ENCODE data around the gene TIMM8B.
"Not testable (repeated sequence)": the region's sequence is repeated elsewhere in the genome, so short reads cannot be mapped to it uniquely, and the experiment has no call there.

The TIMM8B gene, protein sequence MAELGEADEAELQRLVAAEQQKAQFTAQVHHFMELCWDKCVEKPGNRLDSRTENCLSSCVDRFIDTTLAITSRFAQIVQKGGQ

DNA sequence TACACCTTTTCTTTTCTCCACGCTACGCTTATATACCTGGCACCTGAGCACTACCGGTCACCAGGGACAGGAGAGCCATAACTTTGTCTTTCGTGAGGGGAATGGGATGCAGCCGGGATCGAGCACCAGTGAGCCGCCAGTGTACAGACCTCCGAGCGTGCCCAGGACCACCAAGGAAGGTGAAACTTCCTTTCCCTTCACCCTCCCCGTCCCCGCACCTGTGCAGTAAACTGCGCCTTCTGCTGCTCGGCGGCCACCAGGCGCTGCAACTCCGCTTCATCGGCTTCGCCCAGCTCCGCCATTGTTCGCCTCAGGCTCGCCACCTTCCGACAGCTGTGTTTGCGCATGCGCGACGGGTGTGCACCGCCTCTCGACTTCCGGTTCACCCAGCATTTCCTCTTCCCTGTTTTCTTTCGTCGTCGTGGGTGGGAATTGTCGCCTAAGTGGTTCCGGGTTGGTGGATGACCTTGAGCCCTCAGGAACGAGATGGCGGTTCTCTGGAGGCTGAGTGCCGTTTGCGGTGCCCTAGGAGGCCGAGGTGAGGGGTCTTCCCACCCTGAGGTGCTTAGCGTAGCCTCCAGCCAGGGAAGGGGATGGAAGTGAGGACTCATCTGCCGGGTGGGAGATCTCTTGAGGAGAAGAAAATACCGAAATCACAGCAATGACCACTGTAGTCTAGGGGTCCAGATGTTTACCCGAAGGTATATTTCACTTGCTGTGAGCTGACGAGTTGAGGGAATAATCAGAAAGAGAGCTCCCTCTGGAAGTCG is at the start of gene TIMM8B, which contains the start of gene SDHD:
Gene TIMM8B, minus strand, starts transcription at position 335 of the 770 bp plus-strand sequence. Its CDS starts 33 bp downstream, at position 302.
Gene SDHD, plus strand, starts transcription at position 452 of the 770 bp plus-strand sequence. Its CDS starts 35 bp downstream, at position 487.
- peak; percentile 97 for DNase-seq

DNA sequence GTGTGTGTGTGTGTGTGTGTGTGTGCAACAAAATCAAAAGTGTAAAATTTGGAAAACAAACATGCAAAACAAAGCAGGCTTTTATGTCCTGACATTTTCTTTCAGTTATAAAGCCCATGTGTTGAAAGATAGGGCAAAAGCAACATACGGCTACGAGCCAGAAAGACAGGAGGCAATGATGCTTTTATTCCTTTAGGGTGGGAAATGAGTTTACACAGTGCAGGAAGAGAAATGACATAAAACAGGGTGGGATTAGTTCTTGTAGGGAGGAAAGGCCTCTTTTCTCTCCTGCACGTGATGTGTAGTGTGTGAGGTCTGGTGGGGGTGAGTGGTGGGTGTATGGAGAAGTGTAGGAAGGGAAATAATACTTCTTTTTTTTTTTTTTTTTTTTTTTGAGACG is 47.9 kb upstream of the TIMM8B start:
- DNase-seq: no peak

DNA sequence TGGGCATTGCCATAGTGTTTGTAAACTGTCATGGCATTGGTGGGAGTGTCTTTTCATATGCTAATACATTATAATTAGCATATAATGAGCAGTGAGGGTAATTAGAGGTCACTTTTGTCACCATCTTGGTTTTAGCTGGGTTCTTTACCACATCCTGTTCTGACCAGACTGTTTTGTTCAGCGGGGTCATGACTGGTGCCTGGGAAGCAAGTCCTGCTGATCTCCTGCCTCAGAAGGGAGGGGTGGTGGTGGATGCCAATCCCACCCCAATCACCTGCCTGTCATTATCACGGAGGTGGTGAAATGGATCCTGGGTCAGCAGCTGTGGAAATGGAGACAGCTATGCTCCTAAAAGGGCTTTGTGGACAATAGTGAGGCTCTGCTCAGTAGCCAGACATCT is 46.2 kb upstream of the TIMM8B start:
- no peak for DNase-seq

DNA sequence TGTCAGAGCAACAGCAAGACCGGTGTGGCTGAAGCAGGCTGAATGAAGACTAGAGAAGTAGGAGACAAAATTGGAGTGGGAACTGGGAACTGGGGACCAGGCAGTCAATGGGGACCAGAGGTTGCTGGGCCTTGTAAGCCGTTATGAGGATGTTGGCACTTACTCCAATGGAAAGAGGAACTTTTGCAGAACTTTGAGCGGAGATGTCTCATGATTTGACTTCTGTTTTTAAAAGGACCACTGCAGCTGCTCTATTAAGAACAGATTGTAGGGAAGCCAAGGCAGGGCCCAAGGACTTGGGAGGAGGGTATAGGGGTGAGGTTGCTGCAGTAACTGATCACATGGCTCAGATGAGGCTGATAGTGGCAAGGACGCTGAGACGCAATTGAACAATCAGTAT is 43.1 kb upstream of the TIMM8B start:
- DNase-seq: no peak

DNA sequence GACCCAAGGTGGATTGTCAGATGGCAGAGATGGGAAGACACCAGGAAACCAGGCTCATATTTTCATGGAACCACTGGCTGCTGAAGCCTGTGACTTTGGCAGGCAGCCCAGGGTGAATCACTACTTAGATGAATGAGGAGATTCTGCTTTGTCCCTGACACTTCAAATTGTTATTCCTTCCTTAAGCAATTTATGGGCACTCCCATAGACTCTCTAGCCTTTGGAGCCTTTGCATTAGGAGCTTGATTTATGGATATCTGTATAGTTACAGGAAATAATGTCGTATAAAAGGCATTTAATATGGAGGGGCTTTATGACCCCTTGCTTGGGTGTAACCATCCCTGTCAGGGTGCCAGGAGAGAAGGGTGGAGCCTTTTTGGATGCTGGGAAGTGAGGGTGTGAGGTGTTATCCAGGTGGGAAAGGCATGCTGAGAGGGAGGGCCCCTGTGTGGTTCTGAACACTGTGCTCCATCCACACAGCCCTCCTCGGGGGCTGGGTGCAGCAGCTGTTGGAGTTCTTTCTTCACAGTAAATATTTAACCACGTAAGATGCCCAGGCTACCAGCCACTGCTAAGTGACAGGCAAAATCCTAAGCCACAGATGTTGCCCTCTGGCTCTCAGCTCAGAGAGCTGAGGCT is 42.0 kb upstream of the TIMM8B start:
- no peak for DNase-seq

DNA sequence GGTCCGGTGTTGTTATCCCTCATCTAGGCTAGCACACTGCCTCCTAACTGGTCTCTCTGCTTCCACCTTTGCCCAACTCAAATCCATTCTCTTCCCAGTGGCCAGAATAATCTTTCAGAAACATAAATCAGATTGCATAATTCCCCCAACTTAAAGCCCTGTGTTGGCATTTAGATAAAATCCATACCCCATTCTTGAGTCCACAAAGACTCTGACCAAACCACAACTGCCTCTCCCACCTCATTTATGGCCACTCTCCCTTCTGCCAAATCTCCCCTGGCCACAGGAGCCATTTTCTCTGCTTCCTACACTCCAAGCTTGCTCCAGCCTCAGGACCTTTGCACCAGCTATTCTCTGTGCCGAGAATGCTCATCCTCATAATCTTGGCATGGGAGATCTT is 40.5 kb upstream of the TIMM8B start:
- no peak for DNase-seq

DNA sequence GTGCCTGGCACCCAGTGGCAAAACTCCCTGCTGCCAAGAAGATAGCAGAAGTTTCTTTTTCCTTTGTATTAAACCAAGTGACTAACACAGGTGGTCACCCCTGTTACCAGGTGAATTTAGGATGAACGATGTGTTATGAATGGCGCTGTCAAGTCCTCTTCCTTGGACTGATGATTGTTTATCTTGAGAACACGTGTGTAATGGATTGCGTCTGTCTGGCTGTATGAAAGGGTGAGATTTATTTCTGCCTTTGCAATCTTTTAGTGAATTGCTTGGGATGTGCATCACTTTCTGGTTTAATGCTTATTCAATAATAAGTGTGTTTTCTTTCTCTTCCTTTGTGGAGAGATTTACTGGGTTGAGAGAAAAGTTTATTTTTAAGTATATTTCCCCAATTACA is 36.6 kb upstream of the TIMM8B start:
- no peak for DNase-seq

DNA sequence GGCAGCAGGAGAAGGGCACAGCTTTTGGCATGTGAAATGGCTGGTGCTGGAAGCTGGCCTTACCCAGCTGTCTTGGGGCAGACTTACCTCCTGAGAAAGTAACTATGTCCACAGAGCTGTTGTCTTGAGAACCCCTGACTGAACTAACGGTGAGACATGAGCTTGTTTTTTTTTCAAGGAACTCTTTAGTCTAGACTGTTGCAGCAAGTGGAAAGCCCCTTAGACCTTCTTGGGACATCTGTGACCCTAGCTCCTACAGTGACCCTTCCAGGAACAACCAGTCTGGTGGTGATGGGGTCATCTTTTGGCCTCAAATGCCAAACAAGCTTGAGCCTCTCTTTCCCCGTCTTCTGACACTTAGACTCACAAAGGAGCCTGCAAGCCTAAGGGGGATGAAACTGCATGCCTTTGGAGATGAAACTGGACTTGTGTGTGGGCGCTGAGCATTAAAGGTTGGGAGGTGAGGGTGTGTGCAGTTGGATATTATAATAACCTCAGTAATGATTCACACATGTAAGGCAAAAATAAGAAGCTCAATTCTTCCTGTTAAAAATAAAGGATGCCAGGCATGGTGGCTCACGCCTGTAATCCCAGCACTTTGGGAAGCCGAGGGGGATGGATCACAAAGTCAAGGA is 35.5 kb upstream of the TIMM8B start:
- DNase-seq: no peak

DNA sequence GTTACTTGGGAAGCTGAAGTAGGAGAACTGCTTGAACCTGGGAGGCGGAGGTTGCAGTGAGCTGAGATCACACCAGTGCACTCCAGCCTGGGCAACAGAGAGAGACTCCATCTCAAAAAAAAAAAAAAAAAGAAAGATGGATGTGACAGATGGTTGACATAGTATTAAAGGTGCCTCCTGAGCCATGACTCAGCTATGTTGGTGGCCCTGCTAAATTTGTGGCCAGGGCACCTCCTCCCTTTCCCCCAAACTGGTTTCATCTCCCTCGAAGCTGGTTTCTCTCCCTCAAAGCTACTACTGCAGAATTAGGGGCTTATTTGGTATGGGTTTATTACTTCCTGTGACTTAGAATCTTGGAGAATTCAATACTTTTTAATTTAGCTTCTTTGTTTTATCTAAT is 31.6 kb upstream of the TIMM8B start:
- DNase-seq: no peak

DNA sequence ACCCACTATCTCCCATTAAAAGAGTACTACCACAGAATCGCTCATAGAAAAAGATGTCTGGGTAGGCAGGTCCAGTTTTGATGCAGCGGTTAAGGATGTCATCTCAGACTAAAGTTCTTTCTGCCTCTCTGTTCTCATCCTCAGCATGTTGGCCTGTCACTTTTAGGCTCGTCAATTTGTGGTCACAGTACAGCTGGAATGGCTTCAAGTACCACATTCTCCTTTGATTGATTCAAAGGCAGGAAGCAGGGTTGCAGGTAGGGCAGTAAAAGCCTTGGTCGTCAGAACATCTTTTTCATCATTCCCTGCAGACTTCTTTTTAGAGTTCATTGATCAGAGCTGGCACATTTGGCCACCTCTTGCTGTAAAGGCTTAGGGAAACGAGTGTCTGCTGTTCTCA is 28.8 kb upstream of the TIMM8B start:
- DNase-seq: no peak

DNA sequence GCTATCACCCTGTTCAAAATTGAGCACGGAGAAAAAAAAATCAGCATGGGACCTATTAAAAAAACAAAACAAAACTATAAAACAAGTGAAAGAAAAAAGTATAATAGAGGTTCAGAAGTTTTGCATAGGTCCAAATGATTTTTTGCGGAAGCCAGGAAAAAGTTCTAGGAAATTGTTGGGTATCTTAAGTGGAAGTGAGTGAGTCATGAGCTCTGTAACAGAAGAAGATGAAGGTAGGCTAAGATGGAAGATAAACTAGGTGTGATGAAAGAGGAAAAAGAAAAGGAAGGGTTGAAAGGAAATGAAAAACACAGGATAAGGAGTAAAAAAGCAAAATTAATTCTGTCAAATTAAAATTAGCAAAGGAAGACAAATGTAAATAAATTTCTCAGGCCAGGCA is 27.9 kb upstream of the TIMM8B start:
- DNase-seq: no peak

DNA sequence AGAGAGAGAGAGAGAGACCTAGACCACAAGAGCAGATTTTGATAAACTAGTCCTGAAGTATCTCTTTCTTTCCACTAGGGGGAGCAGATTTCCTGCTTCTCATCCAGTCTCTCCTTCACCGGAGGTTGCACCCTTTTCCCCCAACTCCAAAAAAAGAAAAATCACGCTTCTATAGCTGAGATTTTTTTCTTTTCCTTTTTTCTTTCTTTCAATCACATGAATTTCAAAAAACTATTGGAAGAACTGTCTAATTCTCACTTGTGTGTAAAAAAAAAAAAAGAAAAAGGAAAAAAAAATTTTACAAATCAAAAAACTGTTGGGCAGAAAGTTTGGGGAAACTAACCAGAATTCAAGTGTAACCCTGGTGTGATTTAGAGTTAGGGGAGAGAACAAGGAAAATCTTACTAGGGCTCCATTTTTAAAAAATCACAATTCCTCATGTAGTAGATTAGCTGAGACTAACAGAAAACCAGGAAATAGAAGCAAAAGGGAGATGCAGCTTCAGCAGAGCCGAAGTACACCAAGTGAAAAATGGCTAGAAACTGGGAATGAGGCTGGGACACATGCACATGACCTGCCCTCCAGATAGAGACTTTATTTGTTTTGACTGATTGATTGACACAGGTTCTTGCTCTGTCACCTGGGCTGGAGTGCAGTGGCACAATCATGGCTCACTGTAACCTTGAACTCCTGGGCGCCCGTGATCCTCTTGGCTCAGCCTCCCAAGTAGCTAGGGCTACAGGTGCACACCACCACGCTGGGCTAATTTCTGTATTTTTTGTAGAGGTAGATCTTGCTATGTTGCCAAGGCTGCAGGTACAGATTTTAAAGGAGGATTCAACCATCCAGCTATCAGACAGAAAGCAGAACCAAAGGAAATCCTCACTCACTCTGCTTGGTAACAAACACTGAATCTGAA is 27.2 kb upstream of the TIMM8B start:
- DNase-seq: no peak

DNA sequence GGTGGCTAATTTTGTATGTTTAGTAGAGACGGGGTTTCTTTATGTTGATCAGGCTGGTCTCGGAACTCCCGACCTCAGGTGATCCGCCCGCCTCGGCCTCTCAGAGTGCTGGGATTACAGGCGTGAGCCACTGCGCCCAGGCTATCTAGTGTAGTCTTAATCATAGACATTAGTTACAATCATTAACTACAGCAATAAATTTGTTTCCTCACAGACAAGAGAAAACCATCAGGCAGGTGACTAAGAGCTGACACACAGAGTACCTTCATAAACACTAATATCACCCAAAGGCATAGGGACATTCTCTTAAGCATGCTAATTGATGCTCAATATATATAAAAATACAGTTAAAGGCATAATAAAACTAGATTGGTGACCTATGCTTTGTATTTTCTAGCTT is 19.5 kb upstream of the TIMM8B start:
- no peak for DNase-seq

DNA sequence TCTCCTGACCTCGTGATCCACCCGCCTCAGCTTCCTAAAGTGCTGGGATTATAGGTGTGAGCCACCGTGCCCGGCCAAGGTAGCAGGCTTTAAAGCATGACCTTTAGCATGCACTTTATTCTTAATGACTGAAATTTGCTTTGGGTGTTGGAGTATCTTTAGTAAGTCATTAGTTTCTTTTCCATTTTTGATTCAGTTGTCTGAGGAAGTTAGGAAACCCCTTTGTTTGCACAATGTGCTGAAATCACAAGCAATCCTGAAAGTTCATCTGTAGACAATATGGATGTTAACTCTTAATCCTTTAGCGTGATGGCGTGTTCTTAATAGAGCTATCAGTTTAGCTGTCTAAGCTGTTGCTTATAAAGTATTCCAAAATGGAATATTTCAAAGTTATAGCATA is 16.9 kb upstream of the TIMM8B start:
- no peak for DNase-seq

DNA sequence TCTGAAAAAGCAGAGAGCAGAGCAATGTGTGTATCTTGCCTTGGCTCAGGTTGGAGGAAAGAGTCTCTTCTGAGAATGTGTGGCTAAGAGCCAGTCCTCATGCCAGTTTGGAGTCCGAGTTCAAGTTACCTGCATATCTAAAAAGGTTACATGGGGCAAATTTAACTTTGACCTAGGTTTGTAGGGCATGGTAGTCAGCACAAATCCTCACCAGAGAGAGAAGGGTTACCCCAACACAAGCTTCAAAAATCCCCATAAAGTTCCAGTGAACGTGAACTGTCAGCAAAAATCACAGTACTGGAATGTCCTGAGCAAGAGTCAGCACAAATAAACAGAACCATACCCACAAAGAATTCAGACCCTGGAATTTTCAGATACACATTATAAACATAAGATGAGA is 13.9 kb upstream of the TIMM8B start:
- DNase-seq: no peak

DNA sequence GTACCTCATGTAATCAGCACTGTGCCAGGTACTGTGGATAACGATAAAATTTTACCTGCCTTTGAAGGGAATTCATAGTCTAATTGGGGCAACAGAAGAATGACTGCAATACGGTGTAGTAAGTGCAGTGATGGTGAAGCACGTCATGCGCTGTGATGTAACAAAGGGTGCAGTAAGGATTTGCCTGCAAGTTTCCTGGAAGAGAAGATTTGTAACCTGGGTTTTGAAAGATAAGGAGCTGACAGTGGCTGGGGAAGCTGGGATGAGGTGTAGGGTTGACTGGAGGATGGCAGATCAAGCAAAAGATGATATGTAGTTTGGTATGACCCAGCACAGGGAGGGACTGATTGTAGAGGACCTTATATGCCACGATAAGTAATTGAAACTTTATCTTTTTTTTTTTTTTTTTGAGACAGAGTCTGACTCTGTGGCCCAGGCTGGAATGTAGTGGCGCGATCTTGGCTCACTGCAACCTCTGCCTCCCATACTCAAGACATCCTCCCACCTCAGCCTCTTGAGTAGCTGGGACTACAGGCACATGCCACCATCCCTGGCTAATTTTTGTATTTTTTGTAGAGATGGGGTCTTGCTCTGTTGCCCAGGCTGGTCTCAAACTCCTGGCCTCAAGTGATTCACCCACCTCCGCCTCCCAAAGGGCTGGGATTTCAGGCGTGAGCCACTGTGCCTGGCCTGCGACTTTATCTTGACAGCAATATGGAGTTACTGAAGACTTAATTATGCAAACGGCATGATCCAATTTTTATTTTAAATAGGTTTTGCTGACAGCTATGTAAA is 11.4 kb upstream of the TIMM8B start:
- DNase-seq: no peak

DNA sequence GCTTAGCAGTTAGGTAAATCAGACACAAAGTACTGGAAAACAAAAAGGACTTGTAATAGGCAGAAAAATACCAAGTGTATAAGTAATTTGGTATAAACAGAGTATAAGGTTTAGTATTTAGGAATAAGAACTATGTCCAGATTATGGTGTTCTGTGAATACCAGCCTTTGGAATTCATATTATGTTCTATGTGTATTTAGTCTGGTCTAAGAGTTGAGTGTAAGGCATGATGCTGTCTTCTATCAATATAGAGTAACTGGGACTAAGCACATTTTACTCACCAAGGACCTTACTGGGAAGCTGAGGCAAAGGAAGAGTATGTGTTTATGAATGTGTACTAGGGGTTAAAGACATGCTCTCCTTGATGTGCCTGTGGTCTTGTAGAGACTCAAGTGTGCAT is 9.6 kb upstream of the TIMM8B start:
- no peak for DNase-seq

DNA sequence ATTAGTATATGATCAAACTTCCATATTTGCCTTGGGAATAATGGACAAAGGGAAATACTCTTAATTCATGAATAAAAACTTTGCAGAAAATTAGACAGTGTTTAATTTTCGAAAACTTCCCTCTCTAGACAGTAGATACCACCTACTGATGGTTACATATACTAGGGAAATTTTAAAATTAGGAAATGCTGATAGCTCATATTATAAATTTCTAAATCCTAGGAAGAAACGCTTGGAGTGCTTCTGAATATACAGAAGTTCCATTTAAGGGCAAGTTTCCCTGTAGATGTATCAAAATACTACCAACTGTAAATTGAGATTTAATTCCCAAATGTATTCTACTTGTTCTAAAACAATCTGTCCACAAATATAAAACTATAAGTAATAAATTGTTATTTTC is 8.7 kb upstream of the TIMM8B start:
- not testable (repeated sequence) for DNase-seq

DNA sequence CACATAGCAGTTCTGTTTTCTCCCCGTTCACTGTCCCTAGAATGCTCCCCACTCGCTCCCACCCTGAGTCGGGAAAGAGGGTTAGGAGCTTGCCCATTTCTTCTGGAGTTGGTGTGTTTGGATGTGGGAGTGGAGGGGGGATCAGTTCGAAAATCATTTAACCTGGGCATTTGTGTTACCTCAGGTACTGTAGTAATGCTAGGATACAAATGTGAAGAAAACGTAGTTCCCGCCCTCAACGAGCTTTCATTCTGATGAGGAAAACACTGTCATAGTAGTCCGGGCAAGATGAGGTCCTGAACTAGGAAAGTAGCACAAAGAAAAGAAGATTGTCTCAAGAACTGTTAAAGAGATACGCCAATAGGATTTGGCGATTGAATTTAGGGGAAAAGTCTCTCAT is 656 bp upstream of the TIMM8B start:
- DNase-seq: no peak

DNA sequence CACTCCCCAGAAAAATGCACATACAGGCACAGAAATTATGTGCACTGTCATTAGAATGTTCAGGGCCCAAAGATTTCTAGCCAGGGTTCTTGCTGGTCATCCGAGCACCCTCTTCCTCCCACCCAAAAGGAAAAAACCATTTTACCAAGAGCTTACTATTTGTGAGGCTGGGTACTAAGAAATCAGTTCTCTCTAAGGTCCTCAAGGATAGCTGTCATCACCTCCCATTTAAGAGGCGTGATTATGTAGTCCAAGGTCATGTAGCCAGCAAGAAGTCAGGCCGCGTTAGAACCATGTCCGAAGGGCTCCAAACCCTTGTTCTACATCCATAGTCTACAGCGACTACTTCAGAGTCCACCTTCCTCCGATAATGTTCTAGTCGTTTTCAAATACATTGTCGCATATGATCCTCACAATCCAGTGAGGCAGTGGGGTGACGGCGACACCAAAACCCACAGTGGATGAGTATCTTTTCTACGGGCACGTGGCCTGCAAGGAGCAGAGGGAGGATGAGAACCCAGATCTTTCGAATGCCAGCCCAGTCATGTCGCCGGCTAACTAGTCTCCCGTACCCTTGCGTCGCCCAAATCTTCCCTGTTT is 634 bp downstream of the TIMM8B start:
- no peak for DNase-seq

DNA sequence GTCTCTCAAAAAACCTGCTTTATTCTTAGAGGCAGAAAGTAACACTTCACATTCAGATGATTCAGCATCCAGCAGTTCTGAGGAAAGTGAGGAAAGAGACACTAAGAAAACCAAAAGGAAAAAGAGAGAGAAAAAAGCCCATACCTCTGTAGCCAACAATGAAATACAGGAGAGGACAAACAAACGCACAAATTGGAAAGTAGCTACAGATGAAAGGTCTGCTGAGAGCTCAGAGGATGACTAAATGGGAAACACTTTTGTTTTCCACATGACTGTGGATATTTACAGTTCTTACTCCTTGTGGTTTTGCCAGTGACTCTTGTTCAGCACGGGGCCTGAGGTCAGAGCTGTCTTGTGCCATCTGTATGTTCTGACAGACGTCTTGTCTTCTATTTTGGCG is 3.8 kb downstream of the TIMM8B start:
- no peak for DNase-seq

Data from left hindlimb (tissue), 1 donor.